ENCODE measurements around the gene LAGE3. TPM values are rescaled to one million over a fixed set of nuclear protein-coding genes. Genes with fewer than 3 reads are reported as not detected.
A peak's percentile ranks its signal among the peaks of the same experiment; 100 is the strongest.

LAGE3 gene
- total RNA-seq, 1 donor from 2014 or later: 14.7 TPM

DNA sequence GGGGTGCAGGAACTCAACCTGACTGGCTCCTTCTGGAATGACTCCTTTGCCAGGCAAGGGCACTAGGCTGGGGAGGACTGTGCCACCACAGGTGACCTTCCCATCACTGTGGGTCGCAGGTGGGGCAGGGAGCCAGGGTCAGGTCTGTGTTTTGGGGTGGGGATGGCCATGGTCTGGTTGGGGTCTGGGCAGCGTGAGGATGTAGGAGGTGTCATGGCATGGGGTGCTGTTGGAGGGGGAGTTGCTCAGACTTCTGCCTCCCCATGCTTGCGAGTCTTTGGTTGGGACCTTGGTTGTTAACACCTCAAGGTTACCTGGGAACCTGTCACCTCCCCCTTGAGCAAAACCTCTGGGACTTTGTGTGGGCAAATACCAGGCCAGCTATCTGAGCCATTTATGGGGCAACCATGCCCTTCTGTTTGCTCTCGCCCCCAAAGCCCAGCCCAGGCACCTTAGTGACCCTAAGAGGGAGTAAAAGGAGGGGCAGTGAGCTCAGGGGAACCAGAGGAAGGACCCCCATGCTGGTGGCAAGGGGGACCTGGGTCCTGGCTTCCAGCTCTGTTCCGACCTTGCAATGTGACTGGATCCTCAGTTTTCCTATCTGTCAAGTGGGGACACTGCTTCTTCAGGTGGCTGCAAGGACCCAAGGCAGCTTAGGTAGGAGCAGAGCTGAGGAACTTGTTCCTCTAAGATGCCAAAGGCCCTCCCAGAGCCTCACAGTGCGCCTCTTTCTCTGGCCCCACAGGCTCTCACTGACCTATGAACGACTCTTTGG, 44.5 kb downstream of the LAGE3 start:
- TF ChIP-seq, protein P1, sequence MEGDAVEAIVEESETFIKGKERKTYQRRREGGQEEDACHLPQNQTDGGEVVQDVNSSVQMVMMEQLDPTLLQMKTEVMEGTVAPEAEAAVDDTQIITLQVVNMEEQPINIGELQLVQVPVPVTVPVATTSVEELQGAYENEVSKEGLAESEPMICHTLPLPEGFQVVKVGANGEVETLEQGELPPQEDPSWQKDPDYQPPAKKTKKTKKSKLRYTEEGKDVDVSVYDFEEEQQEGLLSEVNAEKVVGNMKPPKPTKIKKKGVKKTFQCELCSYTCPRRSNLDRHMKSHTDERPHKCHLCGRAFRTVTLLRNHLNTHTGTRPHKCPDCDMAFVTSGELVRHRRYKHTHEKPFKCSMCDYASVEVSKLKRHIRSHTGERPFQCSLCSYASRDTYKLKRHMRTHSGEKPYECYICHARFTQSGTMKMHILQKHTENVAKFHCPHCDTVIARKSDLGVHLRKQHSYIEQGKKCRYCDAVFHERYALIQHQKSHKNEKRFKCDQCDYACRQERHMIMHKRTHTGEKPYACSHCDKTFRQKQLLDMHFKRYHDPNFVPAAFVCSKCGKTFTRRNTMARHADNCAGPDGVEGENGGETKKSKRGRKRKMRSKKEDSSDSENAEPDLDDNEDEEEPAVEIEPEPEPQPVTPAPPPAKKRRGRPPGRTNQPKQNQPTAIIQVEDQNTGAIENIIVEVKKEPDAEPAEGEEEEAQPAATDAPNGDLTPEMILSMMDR (IDR thresholded peaks at IDR 0.05; ENCODE audit: insufficient read depth, low read length, severe bottlenecking): no peak
- peaks cover 9% of the 10 kb centered on the region for H3K36me3 ChIP-seq (ENCODE audit: control insufficient read depth, insufficient read depth, low read length)
- FAIRE-seq (peak; percentile 13), DNase-seq (ENCODE audit: low read depth) (no peak)
- no peaks in the 10 kb centered on the region for H3K27me3 ChIP-seq (ENCODE audit: control insufficient read depth, insufficient read depth, low read length)
- H3K4me3 ChIP-seq (ENCODE audit: low read depth, low read length): no peak overlapping the region

DNA sequence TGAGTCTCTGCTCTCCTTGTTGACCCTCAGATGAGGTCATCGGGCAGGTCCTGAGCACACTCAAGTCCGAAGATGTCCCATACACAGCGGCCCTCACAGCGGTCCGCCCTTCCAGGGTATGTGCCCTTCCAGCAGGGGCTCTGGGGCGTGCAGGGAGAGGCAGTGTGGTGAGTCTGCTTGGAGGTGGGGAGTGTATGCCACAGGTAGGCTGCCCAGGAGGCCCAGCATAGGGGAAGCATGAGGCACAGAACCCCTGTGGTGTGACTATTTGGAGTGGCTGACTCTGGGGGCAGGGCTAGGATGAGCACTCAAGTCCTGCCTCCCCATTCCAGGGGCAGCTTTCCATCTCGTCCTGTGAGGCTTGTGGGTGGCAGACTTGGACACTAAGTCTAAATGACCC, 45.5 kb downstream of the LAGE3 start:
- DNase-seq (ENCODE audit: low read depth) (no peak), FAIRE-seq (no peak)
- TF ChIP-seq, protein P1 (IDR thresholded peaks at IDR 0.05; ENCODE audit: insufficient read depth, low read length, severe bottlenecking): no peak
- H3K36me3 ChIP-seq (ENCODE audit: control insufficient read depth, insufficient read depth, low read length): peaks cover 7% of the 10 kb centered on the region
- H3K4me3 ChIP-seq (ENCODE audit: low read depth, low read length): no peak overlapping the region
- no peaks in the 10 kb centered on the region for H3K27me3 ChIP-seq (ENCODE audit: control insufficient read depth, insufficient read depth, low read length)

DNA sequence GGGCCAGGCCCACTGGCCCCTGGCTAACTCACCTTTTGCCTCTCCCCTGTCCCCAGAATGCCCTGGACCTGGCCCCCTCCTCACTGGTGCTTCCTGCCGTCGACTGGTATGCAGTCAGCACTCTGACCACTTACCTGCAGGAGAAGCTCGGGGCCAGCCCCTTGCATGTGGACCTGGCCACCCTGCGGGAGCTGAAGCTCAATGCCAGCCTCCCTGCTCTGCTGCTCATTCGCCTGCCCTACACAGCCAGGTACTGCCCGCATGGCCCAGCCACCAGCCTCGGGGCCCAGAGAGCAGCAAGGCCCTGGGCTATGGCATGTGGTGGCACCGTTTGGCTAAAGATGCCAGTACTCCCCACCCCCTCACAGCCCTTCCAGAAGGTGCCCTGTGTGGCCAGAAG, 46.9 kb downstream of the LAGE3 start:
- Histone ChIP-seq H3K36me3 (ENCODE audit: control insufficient read depth, insufficient read depth, low read length) (peaks cover 7% of the 10 kb centered on the region), H3K4me3 (ENCODE audit: low read depth, low read length) (no peak overlapping the region), H3K27me3 (ENCODE audit: control insufficient read depth, insufficient read depth, low read length) (no peaks in the 10 kb centered on the region)
- TF ChIP-seq, protein P1 (IDR thresholded peaks at IDR 0.05; ENCODE audit: insufficient read depth, low read length, severe bottlenecking): no peak
- FAIRE-seq (no peak), DNase-seq (ENCODE audit: low read depth) (no peak)

DNA sequence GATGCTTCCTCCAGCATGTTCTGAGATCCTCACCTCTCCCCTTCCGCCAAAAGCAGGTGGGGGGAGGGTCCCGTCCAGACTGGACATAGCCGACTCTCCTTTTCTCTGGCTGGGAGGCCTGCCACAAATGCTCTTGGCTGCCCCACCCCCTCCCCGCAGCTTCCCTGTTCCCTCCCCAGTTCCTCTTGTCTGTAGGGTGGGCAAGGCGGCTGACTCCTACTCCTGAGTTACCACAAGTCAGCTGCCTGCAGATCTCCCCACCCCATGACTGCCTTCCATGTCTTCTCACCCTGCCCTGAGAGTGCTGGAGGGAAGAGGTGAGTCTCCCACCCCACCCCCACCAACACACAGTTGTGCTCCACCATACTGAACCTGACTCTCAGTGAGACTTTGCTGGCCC, 47.7 kb downstream of the LAGE3 start:
- DNase-seq (ENCODE audit: low read depth): no peak
- no peaks in the 10 kb centered on the region for H3K27me3 ChIP-seq (ENCODE audit: control insufficient read depth, insufficient read depth, low read length)
- H3K36me3 ChIP-seq (ENCODE audit: control insufficient read depth, insufficient read depth, low read length): peaks cover 7% of the 10 kb centered on the region
- H3K4me3 ChIP-seq (ENCODE audit: low read depth, low read length): no peak overlapping the region
- TF ChIP-seq, protein P1 (IDR thresholded peaks at IDR 0.05; ENCODE audit: insufficient read depth, low read length, severe bottlenecking): no peak
- FAIRE-seq: no peak

DNA sequence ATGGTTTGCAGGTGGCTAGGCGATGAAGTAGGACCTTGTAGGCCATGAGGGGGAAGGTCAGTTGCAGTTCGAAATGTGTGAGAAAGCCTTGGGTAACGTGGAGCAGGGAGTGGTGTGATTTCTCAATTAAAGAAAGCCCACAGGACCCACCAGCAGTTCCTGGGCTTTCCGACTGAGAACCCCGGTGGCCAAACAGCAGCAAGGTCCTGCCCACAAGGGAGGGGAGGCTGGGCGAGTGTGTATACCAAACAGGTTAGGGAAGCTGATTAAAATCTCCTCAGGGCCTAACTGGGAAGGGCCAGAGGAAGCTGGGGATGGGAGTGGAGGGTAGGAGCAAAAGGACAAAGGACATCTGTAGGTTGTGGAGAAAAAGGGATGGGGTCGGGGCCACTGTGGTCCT, 48.2 kb downstream of the LAGE3 start:
- TF ChIP-seq, protein P1 (IDR thresholded peaks at IDR 0.05; ENCODE audit: insufficient read depth, low read length, severe bottlenecking): no peak
- DNase-seq (ENCODE audit: low read depth) (no peak), FAIRE-seq (peak; percentile 36)

DNA sequence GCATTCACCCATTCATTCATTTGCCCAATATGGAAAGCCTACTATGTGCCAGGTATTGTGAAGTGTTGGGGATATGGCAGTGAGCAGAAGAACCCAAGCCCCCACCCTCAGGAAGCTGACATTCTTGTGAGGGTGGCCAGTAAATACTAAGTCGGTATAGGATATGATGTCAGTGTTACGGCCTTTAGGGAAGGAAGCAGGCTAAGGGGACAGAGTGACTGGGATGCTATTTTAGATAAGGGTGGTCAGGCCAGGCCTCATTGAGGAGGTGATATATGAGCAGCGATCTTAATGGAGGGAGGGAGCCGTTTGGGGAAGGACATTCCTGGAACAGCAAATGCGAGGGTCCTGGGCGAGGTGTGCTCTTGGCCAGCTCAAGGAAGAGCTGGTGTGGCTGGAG, 48.6 kb downstream of the LAGE3 start:
- Histone ChIP-seq H3K4me3 (ENCODE audit: low read depth, low read length) (no peak overlapping the region), H3K36me3 (ENCODE audit: control insufficient read depth, insufficient read depth, low read length) (peaks cover 5% of the 10 kb centered on the region), H3K27me3 (ENCODE audit: control insufficient read depth, insufficient read depth, low read length) (no peaks in the 10 kb centered on the region)
- FAIRE-seq: no peak
- TF ChIP-seq, protein P1 (IDR thresholded peaks at IDR 0.05; ENCODE audit: insufficient read depth, low read length, severe bottlenecking): no peak
- no peak for DNase-seq (ENCODE audit: low read depth)

More for the DNA sequence above, 48.2 kb downstream of the LAGE3 start:
- H3K27me3 ChIP-seq (ENCODE audit: control insufficient read depth, insufficient read depth, low read length): no peaks in the 10 kb centered on the region
- no peak overlapping the region for H3K4me3 ChIP-seq (ENCODE audit: low read depth, low read length)
- peaks cover 7% of the 10 kb centered on the region for H3K36me3 ChIP-seq (ENCODE audit: control insufficient read depth, insufficient read depth, low read length)

Measured in bronchial epithelial cell (primary cell).